ENCODE results near the gene LSAMP. TPM values are rescaled to one million over a fixed set of nuclear protein-coding genes. Genes with fewer than 3 reads are reported as not detected.

Gene LSAMP
- total and polyA plus RNA-seq, 2 of the 13 experiments (the other 11 are each of a cell fraction or from before 2014, with no cell fraction given): not detected

DNA sequence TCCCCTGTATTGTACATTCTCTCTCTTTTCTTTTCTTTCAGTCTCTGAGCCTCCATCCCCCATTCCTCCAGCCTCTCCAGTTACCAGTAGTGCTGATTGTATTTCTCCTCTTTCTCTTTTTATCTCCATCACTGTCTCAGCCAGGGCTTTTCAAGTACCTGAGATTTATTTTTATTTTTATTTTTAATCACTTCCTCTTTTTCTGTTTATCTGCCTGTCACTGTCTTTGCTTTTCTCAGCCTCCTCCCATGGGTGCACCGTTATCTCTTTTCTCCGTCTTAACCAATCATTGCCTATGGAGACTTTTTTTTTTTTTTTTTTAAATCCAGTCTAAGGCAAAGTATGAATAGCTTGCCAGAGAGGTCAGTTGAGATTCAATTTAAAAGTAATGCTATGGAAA is 462.7 kb downstream of the LSAMP start:
- Histone ChIP-seq H3K4me2 (ENCODE audit: low read depth, low read length) (no peak overlapping the region), H3K9ac (ENCODE audit: insufficient read depth, low read depth, low read length) (no peak overlapping the region), H3K27ac (ENCODE audit: extremely low read length, insufficient read depth, low read length) (no peak overlapping the region), H3K4me1 (ENCODE audit: insufficient read depth, low read length) (no peaks in the 10 kb centered on the region), H3K36me3 (replicated peaks in 1 of 2; ENCODE audit: control insufficient read depth in 1 of 2, insufficient read depth in 2 of 2, low read length in 2 of 2) (no peaks in the 10 kb centered on the region), H2AFZ (ENCODE audit: low read length) (no peak overlapping the region), H3K27me3 (ENCODE audit: control insufficient read depth in 1 of 2, insufficient read depth in 2 of 2, low read length in 2 of 2) (no peaks in the 10 kb centered on the region), H3K79me2 (ENCODE audit: insufficient read depth, low read length) (no peaks in the 10 kb centered on the region), H3K4me3 (replicated peaks in 1 of 3; ENCODE audit: insufficient read depth in 1 of 3, low read depth in 2 of 3, low read length in 3 of 3) (no peak overlapping the region), H4K20me1 (ENCODE audit: insufficient read depth, low read length) (no peaks in the 10 kb centered on the region), H3K9me3 (ENCODE audit: low read length) (no peaks in the 10 kb centered on the region)
- no peak for ATAC-seq
- intact Hi-C loops (cut with micrococcal nuclease; ENCODE audit: unreplicated experiment): no loop called here
- no TSS peak for BruUV-seq (replicated peaks)
- no peak for TF ChIP-seq HOXA3 (CRISPR knock-in tag; IDR thresholded peaks at IDR 0.05)
- TF ChIP-seq YEATS4 (CRISPR knock-in tag; IDR thresholded peaks at IDR 0.05; ENCODE audit: borderline replicate concordance): no peak
- no peak for TF ChIP-seq ZMYM4 (CRISPR knock-in tag; IDR thresholded peaks at IDR 0.05)
- no peak for TF ChIP-seq NFIC (IDR thresholded peaks at IDR 0.05; ENCODE audit: low read length)
- no peak for TF ChIP-seq ZNF598 (CRISPR knock-in tag; IDR thresholded peaks at IDR 0.05; ENCODE audit: borderline replicate concordance)
- no peak for TF ChIP-seq JUN (CRISPR knock-in tag; IDR thresholded peaks at IDR 0.05)
- no peak for TF ChIP-seq TRIM24 (CRISPR knock-in tag; IDR thresholded peaks at IDR 0.05)
- TF ChIP-seq, protein P1, sequence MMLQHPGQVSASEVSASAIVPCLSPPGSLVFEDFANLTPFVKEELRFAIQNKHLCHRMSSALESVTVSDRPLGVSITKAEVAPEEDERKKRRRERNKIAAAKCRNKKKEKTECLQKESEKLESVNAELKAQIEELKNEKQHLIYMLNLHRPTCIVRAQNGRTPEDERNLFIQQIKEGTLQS (CRISPR knock-in tag; IDR thresholded peaks at IDR 0.05): no peak
- TF ChIP-seq, protein P2, sequence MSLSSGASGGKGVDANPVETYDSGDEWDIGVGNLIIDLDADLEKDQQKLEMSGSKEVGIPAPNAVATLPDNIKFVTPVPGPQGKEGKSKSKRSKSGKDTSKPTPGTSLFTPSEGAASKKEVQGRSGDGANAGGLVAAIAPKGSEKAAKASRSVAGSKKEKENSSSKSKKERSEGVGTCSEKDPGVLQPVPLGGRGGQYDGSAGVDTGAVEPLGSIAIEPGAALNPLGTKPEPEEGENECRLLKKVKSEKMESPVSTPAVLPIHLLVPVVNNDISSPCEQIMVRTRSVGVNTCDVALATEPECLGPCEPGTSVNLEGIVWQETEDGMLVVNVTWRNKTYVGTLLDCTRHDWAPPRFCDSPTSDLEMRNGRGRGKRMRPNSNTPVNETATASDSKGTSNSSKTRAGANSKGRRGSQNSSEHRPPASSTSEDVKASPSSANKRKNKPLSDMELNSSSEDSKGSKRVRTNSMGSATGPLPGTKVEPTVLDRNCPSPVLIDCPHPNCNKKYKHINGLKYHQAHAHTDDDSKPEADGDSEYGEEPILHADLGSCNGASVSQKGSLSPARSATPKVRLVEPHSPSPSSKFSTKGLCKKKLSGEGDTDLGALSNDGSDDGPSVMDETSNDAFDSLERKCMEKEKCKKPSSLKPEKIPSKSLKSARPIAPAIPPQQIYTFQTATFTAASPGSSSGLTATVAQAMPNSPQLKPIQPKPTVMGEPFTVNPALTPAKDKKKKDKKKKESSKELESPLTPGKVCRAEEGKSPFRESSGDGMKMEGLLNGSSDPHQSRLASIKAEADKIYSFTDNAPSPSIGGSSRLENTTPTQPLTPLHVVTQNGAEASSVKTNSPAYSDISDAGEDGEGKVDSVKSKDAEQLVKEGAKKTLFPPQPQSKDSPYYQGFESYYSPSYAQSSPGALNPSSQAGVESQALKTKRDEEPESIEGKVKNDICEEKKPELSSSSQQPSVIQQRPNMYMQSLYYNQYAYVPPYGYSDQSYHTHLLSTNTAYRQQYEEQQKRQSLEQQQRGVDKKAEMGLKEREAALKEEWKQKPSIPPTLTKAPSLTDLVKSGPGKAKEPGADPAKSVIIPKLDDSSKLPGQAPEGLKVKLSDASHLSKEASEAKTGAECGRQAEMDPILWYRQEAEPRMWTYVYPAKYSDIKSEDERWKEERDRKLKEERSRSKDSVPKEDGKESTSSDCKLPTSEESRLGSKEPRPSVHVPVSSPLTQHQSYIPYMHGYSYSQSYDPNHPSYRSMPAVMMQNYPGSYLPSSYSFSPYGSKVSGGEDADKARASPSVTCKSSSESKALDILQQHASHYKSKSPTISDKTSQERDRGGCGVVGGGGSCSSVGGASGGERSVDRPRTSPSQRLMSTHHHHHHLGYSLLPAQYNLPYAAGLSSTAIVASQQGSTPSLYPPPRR (CRISPR knock-in tag; IDR thresholded peaks at IDR 0.05; ENCODE audit: borderline replicate concordance): no peak
- no peak for TF ChIP-seq ZFP37 (CRISPR knock-in tag; IDR thresholded peaks at IDR 0.05; ENCODE audit: borderline replicate concordance)
- TF ChIP-seq PHF8 (CRISPR knock-in tag; IDR thresholded peaks at IDR 0.05): no peak
- no peak for TF ChIP-seq FOSL2 (CRISPR knock-in tag; IDR thresholded peaks at IDR 0.05)
- TF ChIP-seq, protein P3, sequence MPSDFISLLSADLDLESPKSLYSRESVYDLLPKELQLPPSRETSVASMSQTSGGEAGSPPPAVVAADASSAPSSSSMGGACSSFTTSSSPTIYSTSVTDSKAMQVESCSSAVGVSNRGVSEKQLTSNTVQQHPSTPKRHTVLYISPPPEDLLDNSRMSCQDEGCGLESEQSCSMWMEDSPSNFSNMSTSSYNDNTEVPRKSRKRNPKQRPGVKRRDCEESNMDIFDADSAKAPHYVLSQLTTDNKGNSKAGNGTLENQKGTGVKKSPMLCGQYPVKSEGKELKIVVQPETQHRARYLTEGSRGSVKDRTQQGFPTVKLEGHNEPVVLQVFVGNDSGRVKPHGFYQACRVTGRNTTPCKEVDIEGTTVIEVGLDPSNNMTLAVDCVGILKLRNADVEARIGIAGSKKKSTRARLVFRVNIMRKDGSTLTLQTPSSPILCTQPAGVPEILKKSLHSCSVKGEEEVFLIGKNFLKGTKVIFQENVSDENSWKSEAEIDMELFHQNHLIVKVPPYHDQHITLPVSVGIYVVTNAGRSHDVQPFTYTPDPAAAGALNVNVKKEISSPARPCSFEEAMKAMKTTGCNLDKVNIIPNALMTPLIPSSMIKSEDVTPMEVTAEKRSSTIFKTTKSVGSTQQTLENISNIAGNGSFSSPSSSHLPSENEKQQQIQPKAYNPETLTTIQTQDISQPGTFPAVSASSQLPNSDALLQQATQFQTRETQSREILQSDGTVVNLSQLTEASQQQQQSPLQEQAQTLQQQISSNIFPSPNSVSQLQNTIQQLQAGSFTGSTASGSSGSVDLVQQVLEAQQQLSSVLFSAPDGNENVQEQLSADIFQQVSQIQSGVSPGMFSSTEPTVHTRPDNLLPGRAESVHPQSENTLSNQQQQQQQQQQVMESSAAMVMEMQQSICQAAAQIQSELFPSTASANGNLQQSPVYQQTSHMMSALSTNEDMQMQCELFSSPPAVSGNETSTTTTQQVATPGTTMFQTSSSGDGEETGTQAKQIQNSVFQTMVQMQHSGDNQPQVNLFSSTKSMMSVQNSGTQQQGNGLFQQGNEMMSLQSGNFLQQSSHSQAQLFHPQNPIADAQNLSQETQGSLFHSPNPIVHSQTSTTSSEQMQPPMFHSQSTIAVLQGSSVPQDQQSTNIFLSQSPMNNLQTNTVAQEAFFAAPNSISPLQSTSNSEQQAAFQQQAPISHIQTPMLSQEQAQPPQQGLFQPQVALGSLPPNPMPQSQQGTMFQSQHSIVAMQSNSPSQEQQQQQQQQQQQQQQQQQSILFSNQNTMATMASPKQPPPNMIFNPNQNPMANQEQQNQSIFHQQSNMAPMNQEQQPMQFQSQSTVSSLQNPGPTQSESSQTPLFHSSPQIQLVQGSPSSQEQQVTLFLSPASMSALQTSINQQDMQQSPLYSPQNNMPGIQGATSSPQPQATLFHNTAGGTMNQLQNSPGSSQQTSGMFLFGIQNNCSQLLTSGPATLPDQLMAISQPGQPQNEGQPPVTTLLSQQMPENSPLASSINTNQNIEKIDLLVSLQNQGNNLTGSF (CRISPR knock-in tag; IDR thresholded peaks at IDR 0.05): no peak
- no peak for TF ChIP-seq CEBPG (CRISPR knock-in tag; IDR thresholded peaks at IDR 0.05)
- TF ChIP-seq AHR (CRISPR knock-in tag; IDR thresholded peaks at IDR 0.05): no peak
- CTCF ChIA-PET (ENCODE audit: low intra/inter-chr PET ratio, low total read pairs): no interaction called here
- no peak for DNase-seq (ENCODE audit: low spot score)
- 11% methylated on average over 2 of the region's 2 CpGs for WGBS (ENCODE audit: low lambda C conversion rate)
- in situ Hi-C loops (cut with HindIII; ENCODE audit: extremely low pct_ligation_motif_present, low pct_unique_long_range_greater_than_20kb): no loop called here
- POLR2A ChIA-PET: no interaction called here
- FAIRE-seq: no peak

Data from HepG2 (cell line).